Measurements from ENCODE around the gene CNTN4. TPM values are rescaled to one million over a fixed set of nuclear protein-coding genes. Genes with fewer than 3 reads are reported as not detected.

The CNTN4 gene
- total RNA-seq, 1 donor from 2014 or later: 34.3 TPM

DNA sequence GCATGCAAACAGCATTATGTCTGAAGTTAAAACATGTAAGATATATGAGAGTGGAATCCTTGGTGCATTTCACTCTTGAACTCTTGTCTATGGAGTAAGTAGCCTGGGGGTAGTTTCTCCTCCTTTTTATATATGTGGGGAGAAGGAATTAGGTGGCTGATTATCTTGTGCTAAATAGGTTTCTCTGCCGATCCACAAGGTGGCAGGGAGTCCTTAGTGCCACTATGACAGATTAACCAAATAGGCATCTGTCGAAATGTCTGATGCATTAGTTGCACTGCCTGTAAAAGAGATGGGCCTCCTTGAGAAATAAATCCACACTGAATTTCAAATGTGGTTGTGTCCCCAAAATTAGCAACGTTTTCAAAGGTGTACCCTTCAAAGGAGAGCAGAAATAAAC lies 170.1 kb downstream of the CNTN4 start:
- no peak for DNase-seq

GRCh38 chr3:2274526-2274925 lies 175.9 kb downstream of the CNTN4 start:
- DNase-seq: no peak

DNA sequence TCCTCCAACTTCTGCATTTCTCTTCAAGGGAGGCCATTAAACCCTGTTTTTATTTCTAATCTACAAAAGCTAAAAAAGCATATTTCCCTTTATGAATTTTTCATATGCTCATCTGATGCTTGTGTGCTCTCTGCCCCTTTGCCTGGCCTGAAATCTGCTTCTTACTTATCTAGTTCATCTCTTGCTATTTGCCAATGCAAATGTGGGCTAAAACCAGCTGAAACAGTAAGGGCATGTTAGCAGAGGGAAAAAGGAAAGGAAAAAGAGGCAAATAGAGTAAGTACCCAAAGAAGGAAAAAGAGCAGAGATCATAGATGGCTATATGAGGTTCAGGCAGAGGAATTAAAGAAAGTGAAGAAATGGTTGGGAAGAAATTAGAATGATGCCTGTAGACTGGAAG lies 185.2 kb downstream of the CNTN4 start:
- DNase-seq: no peak

DNA sequence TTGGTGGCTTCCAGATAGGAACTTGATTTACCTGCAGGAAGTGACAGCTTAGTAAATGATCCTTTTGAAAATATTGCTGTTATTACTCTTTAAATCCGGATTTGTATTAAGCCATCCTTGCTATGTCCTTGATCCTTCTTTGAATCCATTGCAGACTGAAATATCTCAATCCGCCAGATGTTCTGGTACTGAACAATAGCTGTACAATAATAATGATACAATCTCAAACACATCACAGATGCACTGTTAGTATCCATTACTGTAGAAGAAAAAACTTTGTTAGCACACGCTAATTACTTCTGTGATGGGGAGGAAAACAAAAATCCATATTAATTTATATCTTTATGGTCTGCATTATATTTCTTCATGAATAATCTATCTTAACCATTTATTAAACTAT lies 202.3 kb downstream of the CNTN4 start:
- no peak for DNase-seq

DNA sequence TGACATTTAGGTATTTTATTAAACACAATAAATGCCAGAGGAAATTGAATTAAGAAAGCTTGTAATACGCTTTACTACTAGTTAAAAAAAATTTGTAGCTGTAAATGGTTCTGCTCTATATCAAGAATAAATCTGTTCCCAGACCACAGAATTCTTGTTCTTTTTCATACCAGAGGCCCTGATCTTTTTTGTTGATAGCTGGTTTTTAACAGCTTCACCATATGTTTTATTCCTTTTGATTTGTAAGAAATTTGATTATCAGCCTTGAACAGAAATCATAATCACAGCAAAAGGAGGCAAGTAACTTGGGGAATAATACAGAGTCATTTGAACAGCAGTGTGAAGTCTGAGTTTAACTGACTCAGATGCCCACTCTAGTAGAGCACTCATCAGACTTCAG lies 202.7 kb downstream of the CNTN4 start:
- DNase-seq: no peak

DNA sequence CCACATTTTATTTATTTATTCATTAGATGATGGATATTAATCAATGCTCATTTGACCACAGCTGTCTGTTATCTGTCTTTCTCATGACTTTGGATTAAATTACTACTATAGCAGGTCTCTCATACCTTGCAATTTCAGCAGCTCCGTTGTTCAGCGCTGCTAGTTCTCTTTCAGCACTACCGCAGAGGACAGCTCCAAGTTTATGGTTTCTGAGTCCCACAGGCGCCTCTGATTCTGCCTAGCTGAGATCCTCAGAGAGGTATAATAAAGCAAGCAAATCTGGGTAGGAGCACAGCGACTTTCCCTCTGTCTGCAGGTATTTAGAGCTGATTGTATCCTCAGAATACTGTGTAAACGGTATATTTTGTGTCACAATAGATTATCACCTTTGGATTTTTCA lies 204.9 kb downstream of the CNTN4 start:
- peak; percentile 72 for DNase-seq

- DNase-seq: no peak
These were observed 212.4 kb downstream of the CNTN4 start for GRCh38 chr3:2311022-2311421.

DNA sequence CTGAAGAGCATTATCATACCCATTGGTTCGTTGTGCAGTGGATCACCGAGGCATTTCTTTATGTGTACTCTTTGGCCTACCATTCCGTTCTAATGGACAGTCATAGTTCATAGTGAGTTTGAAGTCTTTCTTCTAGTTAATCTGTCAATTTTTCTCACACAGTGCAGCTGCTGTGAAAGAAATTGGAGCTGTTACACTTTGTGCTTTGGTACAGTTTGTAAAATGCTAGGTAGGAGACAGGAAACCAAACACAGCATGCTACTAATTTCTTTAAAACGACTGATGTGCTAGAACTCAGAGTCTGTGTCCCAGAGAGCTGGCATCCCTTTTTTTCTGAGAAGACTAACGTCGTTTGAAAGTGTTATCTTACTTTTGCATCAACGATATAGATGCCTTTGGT lies 218.9 kb downstream of the CNTN4 start:
- no peak for DNase-seq

- no peak for DNase-seq
These were observed 236.3 kb downstream of the CNTN4 start for GRCh38 chr3:2334921-2335320.

DNA sequence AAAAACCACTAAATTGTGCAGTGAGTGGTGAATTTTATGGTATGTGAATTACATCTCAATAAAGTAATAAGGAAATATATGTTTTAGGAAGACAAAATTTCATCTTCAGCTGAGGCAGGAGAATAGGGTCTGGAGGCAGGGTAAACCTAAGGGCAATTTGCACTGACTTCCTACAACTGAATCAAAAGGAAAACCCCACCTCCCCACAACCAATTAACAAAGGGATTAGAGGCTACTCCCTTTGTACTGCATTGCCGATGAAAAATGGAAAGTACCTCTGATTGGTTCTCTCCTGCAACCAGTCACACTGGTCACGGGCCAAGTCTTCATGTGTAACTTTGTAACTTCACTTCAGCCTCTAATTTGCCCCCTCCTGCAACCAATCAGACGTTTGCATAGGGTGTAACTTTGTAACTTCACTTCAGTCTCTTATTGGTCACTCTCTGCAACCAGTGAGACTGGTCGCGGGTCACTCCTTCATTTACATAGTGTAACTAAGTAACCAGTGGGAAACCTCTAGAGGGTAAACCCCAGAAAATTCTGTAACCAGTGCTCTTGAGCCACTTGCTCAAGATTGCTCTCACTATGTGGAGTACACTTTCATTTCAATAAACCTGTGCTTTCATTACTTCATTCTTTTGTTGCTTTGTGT lies 244.5 kb downstream of the CNTN4 start:
- no peak for DNase-seq

GRCh38 chr3:2352134-2352762 lies 253.6 kb downstream of the CNTN4 start:
- no peak for DNase-seq

DNA sequence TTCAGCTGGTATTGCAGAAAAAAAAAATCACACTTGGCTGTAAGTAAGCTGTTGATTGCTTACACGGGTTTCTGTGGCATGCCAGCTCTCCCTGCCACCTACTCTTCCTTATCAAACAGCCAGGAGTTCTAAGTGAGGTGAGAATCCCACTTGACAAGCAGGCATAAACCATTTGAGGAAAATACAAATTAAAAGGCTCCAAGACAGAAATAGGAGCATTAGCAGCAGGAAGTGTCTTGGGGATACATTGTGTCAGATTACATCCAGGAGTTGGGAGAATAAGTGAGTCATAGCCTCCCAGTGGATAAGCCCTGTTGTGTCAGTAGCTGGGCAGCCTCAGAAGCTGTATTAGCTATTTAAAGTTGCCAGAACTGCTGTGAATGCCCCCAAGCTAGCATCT lies 256.0 kb downstream of the CNTN4 start:
- DNase-seq: peak; percentile 14

GRCh38 chr3:2356298-2356950 lies 257.8 kb downstream of the CNTN4 start:
- DNase-seq: no peak

GRCh38 chr3:2360815-2361214 lies 262.1 kb downstream of the CNTN4 start:
- DNase-seq: no peak

DNA sequence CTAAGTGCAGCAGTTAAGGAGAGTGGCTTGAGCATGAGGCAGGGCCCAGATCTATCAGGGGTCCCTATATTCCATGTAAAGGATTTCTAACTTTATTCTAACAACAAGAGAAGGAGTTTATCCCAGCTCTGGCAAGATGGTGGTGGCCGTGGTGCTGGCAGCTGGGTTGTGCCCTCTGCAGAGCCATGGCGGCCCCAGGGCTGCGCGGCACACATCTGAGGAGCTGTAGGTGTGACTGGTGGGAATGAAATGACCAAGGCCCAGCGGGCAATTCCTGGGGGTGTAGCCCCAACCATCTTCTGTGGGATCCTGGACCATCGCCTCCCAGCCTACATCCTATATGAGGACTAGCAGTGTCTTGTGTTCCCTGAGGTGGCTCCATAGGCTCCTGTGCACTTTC lies 263.5 kb downstream of the CNTN4 start:
- DNase-seq: no peak

GRCh38 chr3:2363854-2364253 lies 265.2 kb downstream of the CNTN4 start:
- DNase-seq: no peak

DNA sequence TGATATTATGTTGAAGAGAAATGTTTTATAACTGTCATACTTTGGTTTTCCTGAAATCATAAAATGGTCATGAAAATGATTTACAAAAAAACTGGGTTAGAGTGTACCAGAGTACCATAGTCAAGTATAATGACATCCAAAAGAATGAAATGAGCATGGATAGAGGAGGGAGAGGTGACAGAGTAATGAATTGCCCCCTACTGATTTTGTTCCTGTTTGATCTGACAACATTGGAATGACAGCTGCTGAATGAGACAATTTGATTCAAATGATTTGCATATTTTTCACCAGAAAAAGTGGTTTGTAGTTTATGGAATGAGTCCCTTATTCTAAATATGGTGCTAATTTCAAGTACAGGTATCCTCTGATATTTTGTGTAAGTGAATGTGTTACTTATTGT lies 271.7 kb downstream of the CNTN4 start:
- DNase-seq: no peak

DNA sequence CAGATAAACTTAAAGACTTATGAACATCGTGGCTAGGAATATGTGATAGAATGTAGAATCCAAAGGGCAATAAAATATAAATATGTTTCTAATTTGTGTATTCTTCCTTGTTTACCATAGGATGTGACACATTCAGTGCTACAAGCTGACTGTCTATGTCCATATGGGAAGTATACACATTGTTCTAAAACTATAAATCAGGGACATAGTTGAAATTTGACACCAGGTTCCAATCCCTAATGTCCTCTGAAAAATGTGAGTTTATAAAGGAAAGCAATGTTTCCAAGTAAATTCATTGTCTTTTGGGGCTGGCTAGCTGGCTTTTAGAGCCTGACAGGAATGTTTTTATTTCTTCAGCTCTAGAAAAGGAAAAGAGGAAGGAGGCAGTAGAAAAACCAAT lies 273.6 kb downstream of the CNTN4 start:
- peak; percentile 19 for DNase-seq

DNA sequence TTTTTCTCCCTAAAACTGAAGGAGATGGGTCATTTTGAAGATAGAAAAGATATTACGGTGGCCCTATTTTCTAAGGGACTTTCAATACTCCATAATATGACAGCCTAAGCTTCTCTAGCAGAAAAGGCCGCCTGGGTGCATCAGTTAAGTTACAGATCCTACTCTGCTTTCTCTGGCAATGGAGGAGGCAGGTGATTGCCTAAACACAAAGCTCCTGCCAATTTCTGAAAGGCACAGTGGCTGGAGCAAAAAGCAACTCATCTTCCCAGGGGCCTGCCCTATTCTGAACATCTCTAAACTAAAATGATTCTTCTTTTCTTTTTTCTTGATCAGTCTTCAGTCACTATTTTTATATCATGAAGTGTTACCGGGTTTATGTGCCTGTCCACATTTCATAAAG lies 276.7 kb downstream of the CNTN4 start:
- no peak for DNase-seq

GRCh38 chr3:2377281-2377680 lies 278.6 kb downstream of the CNTN4 start:
- no peak for DNase-seq

DNA sequence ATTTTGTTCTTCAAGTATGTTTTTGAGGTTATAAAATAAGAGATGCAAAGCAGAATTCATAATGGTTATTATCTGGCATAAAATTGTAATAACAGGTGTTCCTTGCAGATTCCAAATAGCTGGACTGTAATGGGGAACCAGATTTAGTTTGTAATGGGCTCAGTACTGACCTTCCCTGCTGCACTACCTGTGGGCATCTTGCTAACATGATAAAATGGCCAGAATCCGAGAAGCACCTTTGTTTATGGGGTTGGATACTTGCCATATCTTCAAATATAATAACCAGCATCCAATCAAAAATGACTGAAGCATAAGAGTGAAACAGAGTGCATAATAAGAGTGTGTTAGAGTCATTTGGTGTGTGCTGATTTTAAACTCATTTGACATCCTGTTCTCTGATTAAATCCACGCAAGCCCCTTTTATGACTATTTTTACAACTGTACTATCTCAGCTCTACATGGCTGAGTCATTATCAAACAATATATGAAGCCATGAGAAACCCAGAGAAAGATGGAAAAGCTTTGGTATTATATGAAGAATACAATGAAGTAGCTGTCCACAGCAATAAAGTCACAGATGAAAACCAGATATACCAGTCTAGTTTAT lies 292.4 kb downstream of the CNTN4 start:
- DNase-seq: no peak

DNA sequence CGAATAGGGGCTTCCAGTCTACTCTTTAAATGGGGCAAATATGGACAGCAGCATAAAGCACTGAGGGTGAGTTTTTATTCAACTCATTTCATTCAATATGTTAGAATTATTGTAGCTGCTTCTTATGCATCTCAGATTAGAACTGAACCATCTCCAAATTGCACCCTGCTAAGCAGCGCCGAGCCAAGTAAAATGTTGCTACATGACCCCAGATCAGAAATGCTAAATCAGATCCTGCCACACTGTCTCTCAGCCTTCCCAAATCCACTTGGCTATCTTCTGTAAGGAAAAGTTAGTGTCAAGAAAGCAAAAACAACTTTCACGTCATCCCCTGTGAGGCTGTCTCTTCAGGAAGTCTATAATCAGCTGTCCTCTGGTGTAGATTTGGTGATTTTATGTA lies 293.2 kb downstream of the CNTN4 start:
- DNase-seq: no peak

GRCh38 chr3:2392981-2393380 lies 294.3 kb downstream of the CNTN4 start:
- no peak for DNase-seq

DNA sequence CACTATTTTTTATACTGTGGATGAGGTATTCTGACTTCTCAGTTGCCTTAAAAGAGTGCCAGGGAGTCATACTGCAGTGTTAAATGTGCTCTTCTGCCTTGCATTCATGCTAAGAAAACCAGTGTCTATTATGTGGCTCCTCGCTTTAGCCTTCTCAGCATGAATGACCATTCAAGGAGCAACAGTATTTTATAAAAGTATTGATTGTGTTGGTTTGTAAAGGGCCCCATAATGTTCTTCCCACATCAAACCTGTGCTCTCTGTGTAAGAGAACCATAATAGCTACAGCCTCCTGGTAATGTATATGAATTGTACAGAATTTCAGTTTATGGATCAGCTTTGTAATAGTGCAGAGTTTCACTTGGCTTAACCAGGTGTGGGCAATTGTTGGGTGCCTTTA lies 316.4 kb downstream of the CNTN4 start:
- DNase-seq: no peak
